Measurements from ENCODE around the gene NPY4R2. TPM values are rescaled to one million over a fixed set of nuclear protein-coding genes. Genes with fewer than 3 reads are reported as not detected.

NPY4R2 gene
- total RNA-seq, 2 donors from 2014 or later: 2.6 to 5.2 TPM

Other genes starting within 250 kb of the NPY4R2 start
- under 1 TPM; 0.17 to 0.45 TPM for gene SYT15B, start 155.1 kb upstream of the NPY4R2 start, total RNA-seq
- not detected for gene FAM25C, start 81.1 kb downstream of the NPY4R2 start, total RNA-seq